Right renal pelvis (tissue), 4 donors: Measurements from ENCODE around the gene CFB. TPM values are rescaled to one million over a fixed set of nuclear protein-coding genes. Genes with fewer than 3 reads are reported as not detected.

Experiments
- polyA plus RNA-seq, 4 donors: library from polyadenylated mRNA; unstranded; fragments of 120-200 nt; gene quantifications; one replicate each; pipeline ENCODE4 v1.2.1, GENCODE V29; 2013; ENCODE audit not compliant: insufficient read length in 4 of 4

The CFB gene
- polyA plus RNA-seq, 4 donors, result 5.0 to 20.8 (median 6.1) TPM

Other genes starting within 250 kb of the CFB start
- gene ABHD16A, start 242.8 kb upstream of the CFB start, polyA plus RNA-seq, result 10 to 100 TPM; 52.5 to 62.6 (median 52.9) TPM
- gene LY6G6F, start 239.2 kb upstream of the CFB start, polyA plus RNA-seq, result 1 to 10 TPM in 1 of 4 donors, under 1 TPM in 3; 0.33 to 1.0 (median 0.80) TPM
- gene LY6G6D, start 230.7 kb upstream of the CFB start, polyA plus RNA-seq, result under 1 TPM in 1 of 4 donors, not detected in 3; 0.82 TPM
- under 1 TPM in 3 of 4 donors, not detected in 1; 0.28 to 0.43 (median 0.40) TPM for gene LY6G6C, start 224.3 kb upstream of the CFB start, polyA plus RNA-seq
- gene MPIG6B, start 222.7 kb upstream of the CFB start, polyA plus RNA-seq, result 1 to 10 TPM in 3 of 4 donors, under 1 TPM in 1; 0.96 to 3.8 (median 1.2) TPM
- 100 to 1,000 TPM; 148 to 230 (median 168) TPM for gene DDAH2, start 216.8 kb upstream of the CFB start, polyA plus RNA-seq
- gene CLIC1, start 209.6 kb upstream of the CFB start, polyA plus RNA-seq, result 100 to 1,000 TPM; 290 to 327 (median 297) TPM
- 10 to 100 TPM; 18.3 to 25.7 (median 20.5) TPM for gene MSH5, start 206.1 kb upstream of the CFB start, polyA plus RNA-seq
- 1 to 10 TPM; 2.7 to 9.2 (median 5.6) TPM for gene SAPCD1, start 183.4 kb upstream of the CFB start, polyA plus RNA-seq
- 10 to 100 TPM in 1 of 4 donors, 1 to 10 TPM in 3; 7.1 to 10.4 (median 8.7) TPM for gene VWA7, start 168.8 kb upstream of the CFB start, polyA plus RNA-seq
- 10 to 100 TPM; 56.8 to 59.8 (median 59.0) TPM for gene VARS1, start 150.3 kb upstream of the CFB start, polyA plus RNA-seq
- 10 to 100 TPM; 82.9 to 92.5 (median 84.0) TPM for gene LSM2, start 139.1 kb upstream of the CFB start, polyA plus RNA-seq
- gene HSPA1L, start 130.8 kb upstream of the CFB start, polyA plus RNA-seq, result 1 to 10 TPM; 3.8 to 4.8 (median 4.0) TPM
- 100 to 1,000 TPM in 2 of 4 donors, 10 to 100 TPM in 2; 93.4 to 143 (median 105) TPM for gene HSPA1A, start 130.6 kb upstream of the CFB start, polyA plus RNA-seq
- 100 to 1,000 TPM; 106 to 189 (median 147) TPM for gene HSPA1B, start 118.4 kb upstream of the CFB start, polyA plus RNA-seq
- gene NEU1, start 83.3 kb upstream of the CFB start, polyA plus RNA-seq, result 10 to 100 TPM; 76.5 to 91.2 (median 76.6) TPM
- gene SLC44A4, start 67.1 kb upstream of the CFB start, polyA plus RNA-seq, result 10 to 100 TPM; 44.2 to 55.2 (median 44.7) TPM
- gene EHMT2, start 48.4 kb upstream of the CFB start, polyA plus RNA-seq, result 10 to 100 TPM; 71.6 to 88.6 (median 77.8) TPM
- gene ZBTB12, start 44.0 kb upstream of the CFB start, polyA plus RNA-seq, result 10 to 100 TPM; 21.6 to 27.7 (median 23.0) TPM
- 1 to 10 TPM; 3.6 to 5.6 (median 4.3) TPM for gene C2, start 18.4 kb upstream of the CFB start, polyA plus RNA-seq
- gene NELFE, start 12.9 kb downstream of the CFB start, polyA plus RNA-seq, result 100 to 1,000 TPM in 1 of 4 donors, 10 to 100 TPM in 3; 88.2 to 102 (median 92.2) TPM
- gene SKIC2, start 13.1 kb downstream of the CFB start, polyA plus RNA-seq, result 10 to 100 TPM; 41.1 to 51.1 (median 44.7) TPM
- gene DXO, start 26.0 kb downstream of the CFB start, polyA plus RNA-seq, result 10 to 100 TPM; 28.9 to 30.7 (median 29.5) TPM
- 10 to 100 TPM; 11.1 to 23.7 (median 14.7) TPM for gene C4A, start 36.0 kb downstream of the CFB start, polyA plus RNA-seq
- gene C4B, start 68.7 kb downstream of the CFB start, polyA plus RNA-seq, result 10 to 100 TPM; 13.1 to 21.4 (median 17.3) TPM
- 1 to 10 TPM in 1 of 4 donors, under 1 TPM in 3; 0.27 to 1.2 (median 0.95) TPM for gene CYP21A2, start 92.3 kb downstream of the CFB start, polyA plus RNA-seq
- gene TNXB, start 163.2 kb downstream of the CFB start, polyA plus RNA-seq, result 10 to 100 TPM in 1 of 4 donors, 1 to 10 TPM in 3; 3.2 to 11.2 (median 5.0) TPM
- 100 to 1,000 TPM in 3 of 4 donors, 10 to 100 TPM in 1; 98.3 to 104 (median 101) TPM for gene ATF6B, start 182.2 kb downstream of the CFB start, polyA plus RNA-seq
- gene FKBPL, start 184.2 kb downstream of the CFB start, polyA plus RNA-seq, result 1 to 10 TPM; 6.4 to 7.9 (median 7.4) TPM
- 1 to 10 TPM; 2.6 to 4.0 (median 3.2) TPM for gene PRRT1, start 205.8 kb downstream of the CFB start, polyA plus RNA-seq
- 10 to 100 TPM; 33.8 to 39.2 (median 34.8) TPM for gene PPT2, start 208.0 kb downstream of the CFB start, polyA plus RNA-seq
- 10 to 100 TPM; 24.6 to 31.6 (median 27.0) TPM for gene EGFL8, start 218.5 kb downstream of the CFB start, polyA plus RNA-seq
- gene AGPAT1, start 230.0 kb downstream of the CFB start, polyA plus RNA-seq, result 100 to 1,000 TPM; 103 to 116 (median 108) TPM
- gene RNF5, start 232.3 kb downstream of the CFB start, polyA plus RNA-seq, result 100 to 1,000 TPM; 104 to 122 (median 109) TPM
- gene AGER, start 238.2 kb downstream of the CFB start, polyA plus RNA-seq, result 10 to 100 TPM; 15.9 to 26.6 (median 19.7) TPM
- 100 to 1,000 TPM; 171 to 198 (median 176) TPM for gene PBX2, start 244.1 kb downstream of the CFB start, polyA plus RNA-seq
- gene GPSM3, start 246.5 kb downstream of the CFB start, polyA plus RNA-seq, result 10 to 100 TPM in 3 of 4 donors, 1 to 10 TPM in 1; 9.9 to 12.9 (median 10.8) TPM